Hippocampal formation (tissue), 2 donors: ENCODE data around the gene RPP25.
"Not testable (repeated sequence)": the region's sequence is repeated elsewhere in the genome, so short reads cannot be mapped to it uniquely, and the experiment has no call there.

Experiments used
- DNase-seq, 2 donors: peaks; one replicate each; lab custom pipeline; 2025; lab: John Stamatoyannopoulos, UW

RPP25 gene

DNA sequence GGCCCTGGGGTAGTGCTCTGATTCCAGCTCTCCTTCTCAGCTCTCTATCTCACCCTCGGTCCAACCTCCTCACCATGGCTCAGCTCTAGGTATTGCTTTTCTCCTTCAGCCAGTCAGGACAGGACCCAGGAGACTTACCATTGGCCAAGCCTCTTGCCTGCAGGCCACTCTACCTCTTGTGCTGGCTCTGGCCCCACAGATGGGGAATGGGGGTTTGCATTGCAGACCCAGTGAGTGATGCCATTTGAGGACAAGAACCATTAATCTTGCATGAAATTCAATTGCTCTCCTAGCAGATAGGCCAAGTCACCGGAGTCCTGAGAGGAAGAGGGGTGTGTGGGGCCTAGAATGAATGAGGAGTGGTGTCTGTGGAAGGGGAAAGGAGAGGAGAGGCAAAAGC, 6.1 kb upstream of the RPP25 start:
- DNase-seq, result no peak

DNA sequence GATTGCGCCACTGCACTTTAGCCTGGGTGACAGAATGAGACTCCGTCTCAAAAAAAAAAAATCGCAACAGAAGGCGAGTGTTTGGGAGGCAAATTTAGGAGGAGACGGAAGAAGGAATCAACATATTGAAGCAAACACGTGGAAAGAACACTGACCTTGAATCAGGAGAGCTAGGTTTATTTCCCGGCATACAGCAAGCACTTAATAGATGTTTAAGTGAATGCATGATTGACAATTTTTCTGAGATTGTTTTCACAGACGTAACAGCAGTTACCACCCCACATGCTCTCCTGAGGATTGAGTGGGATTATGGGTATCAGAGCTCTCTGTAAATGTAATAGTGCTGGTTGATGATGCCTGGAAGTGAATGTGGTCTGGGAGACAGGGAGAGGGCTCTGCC, 5.6 kb upstream of the RPP25 start:
- DNase-seq, result no peak

DNA sequence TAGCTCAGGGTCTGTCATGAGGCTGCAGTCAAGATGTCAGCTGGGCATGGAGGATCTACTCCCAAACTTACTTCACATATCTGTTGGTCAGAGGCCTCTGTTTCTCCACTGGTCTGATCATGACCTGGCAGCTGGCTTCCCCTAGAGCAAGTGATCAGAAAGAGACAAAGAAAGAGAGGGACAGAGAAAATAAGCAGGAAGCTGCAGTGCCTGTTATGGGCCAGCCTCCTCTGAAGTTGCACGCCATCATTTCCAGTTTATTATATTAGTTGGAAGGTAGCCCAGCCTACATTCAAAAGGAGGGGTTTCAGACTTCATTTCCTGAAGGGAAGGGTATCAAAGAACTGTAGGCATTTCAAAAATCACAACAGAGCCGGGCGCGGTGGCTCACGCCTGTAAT, 5.0 kb upstream of the RPP25 start:
- no peak for DNase-seq

DNA sequence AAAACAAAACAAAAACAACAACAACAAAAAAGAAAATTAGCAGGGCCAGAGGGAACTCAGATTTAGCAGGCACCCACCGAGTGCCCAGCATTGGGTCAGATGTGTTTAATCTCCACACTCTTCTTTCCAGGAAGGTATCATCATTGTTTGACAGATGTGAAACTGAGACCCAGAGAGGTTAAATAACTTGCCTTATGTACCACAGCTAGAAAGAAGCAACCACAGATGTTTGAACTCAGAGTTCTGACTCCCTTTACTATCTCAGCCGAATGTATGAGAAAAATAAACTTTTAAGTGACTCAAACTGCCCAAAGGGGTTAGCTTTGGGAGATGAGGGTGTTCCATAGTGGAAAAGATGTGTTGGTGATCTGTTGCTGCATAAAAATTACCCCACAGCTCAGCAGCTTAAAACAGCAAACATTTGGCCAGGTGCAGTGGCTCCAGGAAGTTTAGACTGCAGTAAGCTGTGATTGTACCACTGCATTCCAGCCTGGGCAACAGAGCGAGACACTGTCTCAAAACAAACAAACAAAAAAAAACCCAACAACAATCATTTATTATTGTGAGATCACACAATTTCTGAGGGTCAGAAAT, 4.5 kb upstream of the RPP25 start:
- DNase-seq, result no peak

DNA sequence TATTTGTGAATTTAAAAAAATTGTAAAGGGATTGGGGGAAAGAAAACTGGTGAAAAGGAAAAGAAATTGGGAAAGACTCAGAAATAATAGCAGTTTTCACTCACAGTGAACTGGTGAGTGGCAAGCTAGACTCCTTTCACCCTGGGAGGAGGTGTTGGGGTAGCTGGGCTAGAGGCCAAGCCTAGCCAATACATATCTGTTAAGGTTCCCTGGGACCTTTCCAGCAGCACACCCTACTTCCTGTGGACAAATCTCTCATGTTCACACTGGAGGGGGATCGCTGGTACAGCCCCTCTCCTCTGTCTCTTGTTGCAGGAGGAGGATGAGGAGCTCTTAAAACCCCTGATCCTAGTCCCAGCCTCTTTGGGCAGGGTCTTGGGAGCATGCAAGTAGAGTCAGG, 3.7 kb upstream of the RPP25 start:
- no peak for DNase-seq

DNA sequence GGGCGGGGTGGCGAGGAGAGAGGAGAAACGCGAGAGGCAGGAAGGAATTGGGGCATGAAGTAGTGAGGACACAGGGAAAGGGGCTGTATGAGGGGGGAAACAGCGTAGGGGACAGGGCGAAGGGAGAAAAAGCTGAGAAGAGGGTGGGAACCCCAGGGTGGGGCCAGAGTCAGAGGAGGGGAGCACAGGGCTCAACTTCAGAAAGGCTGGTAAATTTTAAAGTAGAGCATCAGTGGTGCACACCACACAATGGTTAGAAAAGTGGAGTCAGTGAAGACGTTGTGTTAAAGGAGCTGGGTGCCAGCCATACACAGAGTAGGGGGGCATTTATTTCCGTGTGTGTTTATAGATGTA, 3.0 kb upstream of the RPP25 start:
- DNase-seq, result no peak

DNA sequence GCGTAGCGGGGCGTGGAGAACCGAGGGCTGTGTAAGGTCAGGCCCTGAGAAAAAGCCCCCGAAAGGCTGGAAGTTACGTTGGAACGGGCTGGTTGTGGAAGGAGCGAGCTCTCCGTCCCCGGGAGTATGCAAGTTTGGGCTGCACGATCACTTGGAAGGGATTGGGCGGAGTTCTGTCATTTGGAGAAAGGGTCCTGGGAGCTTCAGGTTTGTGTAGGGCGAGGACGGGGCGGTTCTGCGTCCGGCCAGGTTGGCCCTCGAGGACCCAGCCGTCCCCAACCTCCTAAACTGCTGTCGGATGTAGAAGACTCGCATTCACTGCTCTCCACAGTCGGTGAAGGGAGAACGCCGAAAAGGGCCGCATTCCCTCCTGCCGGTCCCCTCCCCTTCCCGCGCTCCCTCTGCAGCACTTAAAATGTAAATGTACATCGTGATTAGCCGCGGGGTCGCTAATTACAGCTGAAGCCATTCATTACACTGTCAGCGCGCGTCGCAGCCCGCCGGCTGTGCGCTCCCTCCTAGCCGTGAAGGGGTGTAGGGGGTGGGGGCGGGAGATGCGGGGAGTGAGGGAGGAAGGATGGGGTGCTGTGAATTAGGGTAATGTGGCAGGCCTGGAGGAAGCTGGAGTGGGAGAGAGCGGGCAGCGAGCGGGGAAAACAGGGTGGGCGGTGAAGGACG, 2.5 kb upstream of the RPP25 start:
- no peak for DNase-seq

DNA sequence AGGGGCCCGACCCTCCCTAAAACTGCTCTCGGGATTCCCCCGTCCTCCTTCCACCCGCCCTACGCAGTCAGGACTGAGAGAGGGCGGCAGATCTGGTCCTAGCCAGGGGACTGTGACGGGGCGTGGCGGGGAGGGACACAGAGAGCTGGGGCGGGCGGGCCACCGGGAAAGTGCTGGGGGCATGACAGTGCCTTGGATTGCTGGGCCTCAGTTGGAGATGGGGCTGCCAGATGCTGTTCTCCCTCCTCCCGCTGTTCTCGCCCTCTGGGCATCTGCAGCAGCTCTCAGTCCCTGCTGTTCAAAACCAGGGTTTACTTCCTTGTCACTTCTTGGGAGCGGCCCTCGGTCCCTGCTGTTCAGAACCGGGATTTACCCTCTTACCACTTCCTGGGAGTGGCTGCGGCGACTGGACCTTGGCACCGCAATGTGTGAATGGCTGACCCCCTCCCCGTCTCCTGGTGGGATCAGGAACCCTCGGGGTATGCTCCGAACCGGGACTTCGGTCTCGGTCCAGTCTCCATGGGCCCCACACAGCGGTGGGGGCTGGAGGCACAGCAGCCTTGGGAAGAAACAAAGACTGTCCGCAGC, 1.8 kb upstream of the RPP25 start:
- no peak for DNase-seq

DNA sequence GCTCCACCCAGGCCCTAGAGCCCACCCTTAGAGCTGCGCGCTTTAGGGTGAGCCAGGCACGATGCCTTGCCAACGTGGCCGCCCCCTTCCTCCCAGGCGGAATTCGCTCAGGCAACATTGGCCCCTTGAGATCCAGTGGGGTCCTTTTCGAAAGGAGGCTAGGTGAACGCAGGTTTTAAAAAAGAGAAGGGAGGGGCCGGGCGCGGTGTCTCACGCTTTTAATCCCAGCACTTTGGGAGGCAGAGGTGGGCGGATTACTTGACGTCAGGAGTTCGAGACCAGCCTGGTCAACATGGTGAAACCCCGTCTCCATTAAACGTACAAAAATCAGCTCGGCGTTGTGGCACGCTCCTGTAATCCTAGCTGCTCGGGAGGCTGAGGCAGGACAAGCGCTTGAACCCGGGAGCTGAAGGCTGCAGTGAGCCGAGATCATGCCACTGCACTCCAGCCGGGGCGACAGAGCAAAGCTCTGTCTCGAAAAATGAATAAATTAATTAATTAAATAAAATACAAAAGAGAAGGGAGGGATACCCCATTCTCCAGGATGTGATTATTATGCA, 984 bp upstream of the RPP25 start:
- DNase-seq, result no peak

DNA sequence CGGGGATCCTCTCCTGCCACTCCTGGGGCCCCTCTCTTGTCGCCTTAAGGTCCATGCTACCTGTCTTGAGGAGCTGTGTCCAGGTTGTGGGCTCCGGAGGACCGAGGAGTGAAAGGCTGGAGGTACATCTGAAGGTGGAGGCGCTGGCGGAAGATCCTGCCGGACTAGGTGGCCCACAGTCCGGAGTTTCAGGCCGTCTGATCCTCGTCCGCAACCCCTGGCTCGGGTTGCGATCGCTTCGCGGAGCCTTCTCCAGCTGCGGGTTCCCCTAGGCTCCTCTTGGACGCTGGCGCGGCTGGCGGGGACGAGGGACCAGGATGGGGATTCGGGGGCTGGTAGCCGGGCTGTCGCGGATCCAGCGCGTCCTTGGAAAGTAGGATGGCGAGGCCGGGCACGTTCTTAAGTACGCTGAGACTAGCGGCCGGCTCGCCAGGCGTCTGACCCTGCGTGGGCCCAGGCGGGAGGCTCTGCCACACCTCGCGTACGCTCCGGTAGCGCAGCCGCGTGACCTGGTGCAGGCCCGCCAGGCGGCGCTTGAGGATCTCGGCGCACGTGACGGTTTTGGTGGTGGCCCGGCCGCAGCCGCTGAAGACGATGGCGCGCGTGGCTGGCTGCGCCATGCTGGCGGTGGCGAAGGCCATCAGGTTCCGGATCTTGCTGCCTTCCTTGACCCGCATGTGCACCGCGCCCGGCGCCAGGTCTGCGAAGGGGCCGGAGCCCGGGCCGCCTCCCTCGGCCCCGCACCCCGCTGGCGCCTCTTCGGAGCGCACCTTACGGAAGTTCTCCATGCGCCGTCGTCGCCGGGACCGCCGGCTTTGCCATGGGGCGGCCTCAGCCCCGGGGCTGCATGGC, 550 bp downstream of the RPP25 start:
- DNase-seq, result peak in 1 of 2 donors; percentile 28

DNA sequence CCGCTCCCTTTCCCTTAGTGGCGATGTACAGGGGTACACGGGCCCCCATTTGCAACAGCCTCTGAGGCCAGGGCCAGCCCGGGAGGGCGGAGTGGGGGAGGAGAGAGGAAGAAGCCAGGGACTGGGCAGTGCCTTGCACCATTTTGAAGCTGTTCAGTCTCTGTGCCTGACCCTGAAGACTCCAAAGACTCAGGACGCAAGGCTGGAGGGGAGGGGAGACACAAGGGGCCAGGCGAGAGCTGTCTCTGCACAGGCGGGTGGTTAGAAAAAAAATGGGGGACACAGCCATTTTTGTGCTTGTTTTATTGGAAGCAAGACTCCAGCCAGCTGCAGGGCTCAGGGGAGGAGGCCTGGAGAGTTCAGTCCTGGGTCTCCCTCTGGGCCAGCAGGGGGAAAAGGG, 1.6 kb downstream of the RPP25 start:
- no peak for DNase-seq

DNA sequence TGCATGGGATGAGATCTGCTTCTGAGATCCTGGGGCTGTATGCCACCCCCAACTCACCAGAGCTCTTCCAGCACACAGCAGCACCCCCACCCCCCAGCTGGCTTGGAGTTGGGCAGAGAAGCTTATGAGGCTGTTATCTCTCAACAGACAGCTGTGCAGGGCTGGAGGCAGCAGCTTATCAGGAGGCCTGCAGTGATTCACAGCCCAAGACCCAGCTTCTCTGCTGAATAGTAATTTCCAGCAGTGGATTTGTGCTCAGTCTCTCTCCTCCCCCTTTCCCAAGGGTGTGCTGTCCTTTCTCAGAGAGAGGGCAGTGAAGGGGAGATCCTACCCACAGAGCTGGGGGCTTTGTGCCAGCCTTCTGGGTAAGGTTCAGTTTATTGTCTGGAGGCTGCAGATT, 2.1 kb downstream of the RPP25 start:
- no peak for DNase-seq

DNA sequence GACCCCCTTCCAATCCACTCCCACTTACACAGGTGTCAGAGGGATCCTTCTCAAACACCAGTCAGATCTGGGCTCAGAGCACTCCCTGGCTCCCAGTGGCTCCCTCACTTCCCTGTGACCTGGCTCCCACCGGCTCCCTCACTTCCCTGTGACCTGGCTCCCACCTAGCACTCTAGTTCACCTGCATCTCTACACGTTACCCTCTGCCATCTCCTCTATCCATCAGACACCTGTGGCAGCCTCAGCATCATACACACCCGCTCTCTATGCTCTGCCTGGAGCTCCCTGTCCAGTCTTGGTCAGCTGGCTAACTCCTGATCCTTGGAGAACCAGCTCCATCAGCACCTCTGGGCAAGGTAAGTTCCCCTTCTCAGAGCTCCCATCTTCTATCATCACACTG, 5.6 kb downstream of the RPP25 start:
- no peak for DNase-seq

DNA sequence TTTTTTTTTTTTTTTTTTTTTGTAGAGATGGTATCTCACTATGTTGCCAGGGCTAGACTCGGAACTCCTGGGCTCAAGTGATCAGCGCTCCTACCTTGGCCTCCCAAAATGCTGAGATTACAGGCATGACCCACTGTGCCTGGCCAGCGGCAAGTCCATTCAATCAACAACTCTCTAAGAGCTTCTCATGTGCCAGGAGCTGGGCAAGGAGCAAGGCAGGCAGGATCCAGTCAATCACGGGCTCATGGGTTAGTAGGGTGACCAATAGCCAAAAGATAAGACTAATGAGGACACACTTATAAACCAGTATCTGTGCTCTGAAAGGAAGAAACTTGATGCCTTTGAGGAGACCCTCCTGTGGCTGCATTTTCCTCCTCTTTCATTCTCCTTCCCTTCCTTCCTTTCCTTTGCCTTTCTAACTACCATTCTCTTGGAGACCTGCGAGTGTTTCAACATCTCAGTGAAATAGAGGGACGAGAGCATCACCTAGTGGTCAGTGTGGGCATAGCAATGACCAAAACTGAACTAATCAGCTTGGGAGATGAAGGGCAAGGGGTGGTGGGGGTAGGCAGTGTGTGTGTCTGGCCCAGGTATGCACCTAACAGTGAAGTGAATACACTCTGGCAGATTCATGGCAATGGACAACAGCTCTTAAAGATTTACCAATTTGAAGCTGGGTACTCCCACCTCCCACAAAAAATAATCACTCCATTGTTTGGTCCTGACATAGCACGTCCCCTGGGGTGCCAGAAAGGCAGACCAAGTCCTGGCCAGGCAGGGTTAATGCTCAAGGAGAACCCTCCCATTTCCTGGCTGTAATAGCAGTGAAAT, 6.3 kb downstream of the RPP25 start:
- DNase-seq, result peak; percentile 65 to 71

DNA sequence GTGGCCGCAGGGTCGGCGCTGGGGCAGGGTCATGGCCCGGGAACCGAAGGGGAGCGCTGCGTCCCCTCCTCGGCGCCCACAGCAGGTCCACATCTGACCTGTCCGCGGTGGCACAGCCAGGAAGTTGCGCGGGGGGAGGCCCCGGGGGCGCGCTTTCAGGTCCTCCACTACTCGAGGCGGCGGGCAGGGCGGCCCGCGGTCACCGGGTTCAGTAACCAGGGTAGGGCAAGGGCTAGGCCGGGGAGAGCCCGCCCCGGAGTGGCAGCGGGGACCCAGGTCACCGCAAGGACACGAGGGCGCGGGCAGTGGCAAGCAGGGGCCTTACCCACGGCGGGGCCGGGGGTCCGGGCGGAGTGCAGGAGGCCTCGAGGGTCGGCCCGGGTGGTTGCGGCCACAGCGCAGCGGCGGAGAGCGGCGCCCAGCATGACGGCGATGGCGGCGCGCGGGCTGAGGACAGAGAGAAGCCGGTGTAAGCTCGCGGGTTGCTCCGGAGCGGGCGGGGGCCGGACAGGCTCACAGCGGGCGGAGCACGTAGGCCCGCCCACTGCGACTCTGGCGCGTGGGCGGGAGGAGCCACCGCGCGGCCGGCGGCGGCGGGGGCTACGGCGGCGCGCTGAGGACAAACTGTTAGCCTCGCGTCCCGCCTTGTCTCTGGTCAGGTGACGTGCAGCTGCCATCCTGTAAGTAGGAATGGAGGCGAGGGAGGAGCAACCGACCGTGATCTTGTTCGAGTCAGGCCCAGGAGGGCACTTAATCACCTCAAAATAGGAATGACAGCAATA, 18.8 kb downstream of the RPP25 start, which contains the start of gene COX5A:
Gene COX5A (minus strand): TSS at position 484 of the 782 bp plus-strand sequence. CDS start 59 bp downstream, at position 425.
- DNase-seq, result peak; percentile 91 to 96

DNA sequence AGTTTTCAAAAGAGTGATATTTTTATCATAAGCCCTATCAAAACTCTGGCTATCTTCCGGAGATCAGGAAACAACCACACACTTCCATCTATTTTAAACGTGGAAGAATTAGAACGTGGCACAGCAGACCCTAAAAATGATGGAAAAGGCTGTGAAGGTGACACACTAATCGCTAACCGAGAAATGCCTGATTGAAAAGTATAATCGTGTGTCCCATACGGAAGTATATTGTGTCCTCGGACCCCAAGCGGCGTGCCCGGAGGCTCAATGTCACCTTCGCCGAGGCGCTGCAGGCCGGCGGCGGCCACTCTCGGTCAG, 19.3 kb downstream of the RPP25 start:
- DNase-seq, result no peak

DNA sequence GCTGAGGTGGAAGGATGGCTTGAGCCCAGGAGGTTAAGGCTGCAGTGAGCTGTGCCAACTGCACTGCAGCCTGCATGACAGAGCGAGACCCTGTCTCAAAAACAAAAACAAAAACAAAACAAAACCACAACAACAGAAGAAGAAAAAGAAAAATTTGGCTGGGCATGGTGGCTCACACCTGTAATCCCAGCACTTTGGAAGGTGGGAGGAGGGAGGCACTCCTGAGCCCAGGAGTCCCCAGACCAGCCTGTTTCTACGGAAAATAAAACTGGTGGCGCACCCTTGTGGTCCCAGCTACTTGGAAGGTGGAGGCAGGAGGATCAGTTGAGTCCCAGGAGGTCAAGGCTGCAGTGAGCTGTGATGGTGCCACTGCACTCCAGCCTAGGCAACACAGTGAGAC, 21.4 kb downstream of the RPP25 start:
- not testable (repeated sequence) for DNase-seq

DNA sequence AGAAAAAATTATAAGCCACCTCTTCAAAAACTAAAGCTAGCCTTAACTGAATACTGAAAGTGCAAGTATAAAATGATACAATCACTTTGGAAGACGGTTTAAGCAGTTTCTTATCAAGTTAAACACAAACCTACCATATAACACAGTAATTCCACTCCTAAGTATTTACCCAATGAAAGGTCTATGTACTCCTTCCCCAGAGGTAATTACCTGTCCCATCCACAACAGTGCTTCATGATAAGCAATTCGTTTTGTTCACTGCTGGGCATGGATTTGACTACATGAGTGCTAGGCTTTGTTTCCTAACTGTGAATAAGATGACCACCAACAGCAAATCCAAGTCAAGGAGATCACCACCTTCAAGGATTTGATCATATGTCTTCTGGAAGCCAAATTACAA, 23.0 kb downstream of the RPP25 start:
- no peak for DNase-seq

DNA sequence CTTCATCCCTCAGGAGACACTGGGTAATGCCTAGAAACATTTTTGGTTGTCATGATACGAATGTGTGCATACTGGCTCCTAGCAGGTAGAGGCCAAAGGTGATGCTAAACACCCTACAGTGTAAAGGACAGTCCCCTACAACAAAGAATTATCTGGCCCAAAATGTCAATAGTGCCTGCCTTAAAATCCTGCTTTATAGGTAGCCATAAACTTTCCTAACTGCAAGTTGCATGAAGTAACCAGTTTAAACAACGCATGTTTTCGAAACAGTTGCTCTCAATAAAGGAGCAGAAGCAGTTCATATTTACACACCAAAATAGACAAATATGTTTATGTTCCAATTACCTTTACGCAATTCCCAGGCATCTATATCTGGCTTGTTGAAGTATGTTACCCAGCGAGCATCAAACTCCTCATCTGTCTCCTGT, 27.8 kb downstream of the RPP25 start:
- DNase-seq, result no peak

DNA sequence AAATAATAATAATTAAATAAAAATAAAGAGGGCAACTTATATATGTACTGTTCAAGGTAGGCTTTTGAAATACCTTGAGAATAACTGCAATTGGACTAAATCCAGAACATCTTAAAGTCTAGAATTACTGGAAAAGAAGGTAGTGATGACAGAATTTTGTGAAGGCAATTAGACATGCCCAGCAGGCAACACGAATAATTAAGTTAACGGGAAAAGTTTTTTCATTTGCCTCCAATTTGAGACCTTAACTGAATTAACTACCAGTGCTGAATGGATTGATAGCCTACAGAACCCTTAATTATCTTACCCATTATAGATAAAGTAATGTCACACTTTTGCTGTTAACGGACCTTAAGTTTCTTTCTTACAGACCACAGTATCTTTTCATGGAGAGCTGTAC, 32.0 kb downstream of the RPP25 start:
- no peak for DNase-seq

DNA sequence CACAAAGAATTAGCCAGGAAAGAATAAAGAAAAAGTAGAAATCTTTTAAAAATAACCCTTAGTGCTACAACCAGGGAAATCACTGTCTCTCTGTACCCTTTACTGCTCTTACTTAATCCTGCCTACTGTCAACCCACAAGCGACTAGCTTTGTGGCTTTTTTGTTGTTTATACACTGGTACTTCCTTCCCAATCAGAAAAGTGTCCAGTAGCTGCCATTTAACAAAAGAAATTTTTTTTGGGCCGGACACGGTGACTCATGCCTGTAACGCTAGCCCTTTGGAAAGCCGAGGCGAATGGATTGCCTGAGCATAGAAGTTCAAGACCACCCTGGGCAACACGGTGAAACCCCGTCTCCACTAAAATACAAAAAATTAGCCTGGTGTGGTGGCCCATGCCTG, 36.1 kb downstream of the RPP25 start:
- DNase-seq, result no peak
